ENCODE data around the gene C2CD4C.
"Not testable (repeated sequence)": the region's sequence is repeated elsewhere in the genome, so short reads cannot be mapped to it uniquely, and the experiment has no call there.

C2CD4C gene, protein sequence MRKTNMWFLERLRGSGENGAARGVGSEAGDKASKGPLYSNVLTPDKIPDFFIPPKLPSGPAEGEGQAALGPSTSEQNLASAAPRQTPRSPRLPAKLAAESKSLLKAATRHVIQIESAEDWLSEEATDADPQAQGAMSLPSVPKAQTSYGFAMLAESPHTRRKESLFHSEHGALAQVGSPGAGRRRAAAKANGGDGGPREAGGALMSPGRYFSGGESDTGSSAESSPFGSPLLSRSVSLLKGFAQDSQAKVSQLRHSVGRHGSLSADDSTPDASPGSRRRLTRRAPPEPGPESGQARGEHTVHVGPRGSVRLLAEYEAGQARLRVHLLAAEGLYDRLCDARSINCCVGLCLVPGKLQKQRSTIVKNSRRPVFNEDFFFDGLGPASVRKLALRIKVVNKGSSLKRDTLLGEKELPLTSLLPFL

DNA sequence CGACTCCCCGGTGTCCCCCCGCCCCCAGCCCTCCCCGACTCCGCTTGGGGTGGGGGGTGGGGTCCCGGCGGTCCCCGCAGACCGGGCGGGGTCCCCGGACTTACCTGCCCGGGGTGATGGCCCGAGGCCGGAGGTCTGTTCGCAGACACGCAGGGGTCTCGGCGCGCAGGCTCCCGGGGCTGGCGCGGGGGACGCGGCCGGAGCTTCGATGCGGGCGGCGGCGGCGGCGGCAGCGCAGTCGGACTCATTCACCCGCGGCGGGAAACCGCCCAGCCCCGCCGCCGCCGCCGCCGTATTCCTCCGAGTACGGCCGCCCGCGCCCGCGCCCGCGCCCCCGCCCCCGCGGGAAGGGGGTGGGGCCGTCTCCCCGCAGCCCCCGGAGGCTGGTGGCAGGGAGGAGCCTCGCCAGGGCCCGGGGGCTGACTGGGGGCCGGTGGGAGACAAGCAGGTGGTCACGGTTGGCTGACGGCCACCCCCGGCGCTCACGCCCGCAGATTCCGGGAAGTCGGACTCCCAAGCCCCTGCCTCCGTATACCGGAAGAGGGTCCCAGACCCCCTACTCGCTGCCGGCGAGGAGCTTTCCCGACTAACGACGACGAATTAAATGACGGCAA lies at the start of gene C2CD4C:
C2CD4C (minus strand) TSS at position 246 of the 614 bp plus-strand sequence. CDS start 786 bp downstream, outside the sequence.
- no peak for FAIRE-seq

DNA sequence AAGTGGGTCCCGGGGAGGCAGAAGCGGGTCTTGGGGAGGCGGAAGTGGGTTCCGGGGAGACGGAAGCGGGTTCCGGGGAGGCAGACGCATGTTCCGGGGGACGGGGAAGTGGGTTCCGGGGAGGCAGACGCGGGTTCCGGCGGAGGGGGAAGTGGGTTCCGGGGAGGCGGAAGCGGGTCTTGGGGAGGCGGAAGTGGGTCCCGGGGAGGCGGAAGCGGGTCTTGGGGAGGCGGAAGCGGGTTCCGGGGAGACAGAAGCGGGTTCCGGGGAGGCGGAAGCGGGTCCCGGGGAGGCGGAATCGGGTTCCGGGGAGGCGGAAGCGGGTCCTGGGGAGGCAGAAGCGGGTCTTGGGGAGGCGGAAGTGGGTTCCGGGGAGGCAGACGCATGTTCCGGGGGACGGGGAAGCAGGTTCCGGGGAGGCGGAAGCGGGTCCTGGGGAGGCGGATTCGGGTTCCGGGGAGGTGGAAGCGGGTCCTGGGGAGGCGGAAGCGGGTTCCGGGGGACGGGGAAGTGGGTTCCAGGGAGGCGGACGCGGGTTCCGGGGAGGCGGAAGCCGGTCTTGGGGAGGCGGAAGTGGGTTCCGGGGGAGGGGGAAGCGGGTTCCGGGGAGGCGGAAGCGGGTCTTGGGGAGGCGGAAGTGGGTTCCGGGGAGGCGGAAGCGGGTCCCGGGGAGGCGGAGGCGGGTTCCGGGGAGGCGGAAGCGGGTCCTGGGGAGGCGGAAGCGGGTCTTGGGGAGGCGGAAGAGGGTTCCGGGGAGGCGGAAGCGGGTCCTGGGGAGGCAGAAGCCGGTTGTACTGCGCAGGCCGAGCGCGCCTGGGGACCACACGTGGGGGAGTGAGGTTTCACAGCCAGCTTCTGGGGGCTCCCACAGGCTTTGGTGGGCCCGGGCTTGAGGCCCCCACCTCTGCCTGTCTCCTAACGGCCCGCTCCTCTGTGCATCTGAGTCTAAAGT lies 49.4 kb upstream of the C2CD4C start:
- FAIRE-seq = no peak

GRCh38 chr19:457636-458035 lies 48.7 kb upstream of the C2CD4C start:
- FAIRE-seq = no peak

DNA sequence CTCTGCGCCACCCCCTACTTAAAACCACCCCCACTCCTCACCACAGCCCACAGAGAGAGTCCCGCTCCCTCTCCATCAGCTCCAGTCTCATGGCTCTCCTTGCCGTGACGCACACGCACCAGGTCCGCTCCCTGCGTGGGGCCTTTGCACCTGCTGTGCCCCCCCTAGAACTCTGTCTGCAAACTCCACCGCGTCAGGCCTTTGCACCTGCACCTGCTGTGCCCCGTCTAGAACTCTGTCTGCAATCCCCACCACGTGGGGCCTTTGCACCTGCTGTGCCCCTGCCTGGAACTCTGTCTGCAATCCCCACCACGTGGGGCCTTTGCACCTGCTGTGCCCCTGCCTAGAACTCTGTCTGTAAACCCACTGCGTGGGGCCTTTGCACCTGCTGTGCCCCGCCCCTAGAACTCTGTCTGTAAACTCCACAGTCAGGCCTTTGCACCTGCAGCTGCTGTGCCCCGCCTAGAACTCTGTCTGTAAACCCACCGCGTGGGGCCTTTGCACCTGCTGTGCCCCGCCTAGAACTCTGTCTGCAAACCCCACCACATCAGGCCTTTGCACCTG lies 47.7 kb upstream of the C2CD4C start:
- no peak for FAIRE-seq

GRCh38 chr19:455851-456546 lies 47.1 kb upstream of the C2CD4C start:
- no peak for FAIRE-seq

DNA sequence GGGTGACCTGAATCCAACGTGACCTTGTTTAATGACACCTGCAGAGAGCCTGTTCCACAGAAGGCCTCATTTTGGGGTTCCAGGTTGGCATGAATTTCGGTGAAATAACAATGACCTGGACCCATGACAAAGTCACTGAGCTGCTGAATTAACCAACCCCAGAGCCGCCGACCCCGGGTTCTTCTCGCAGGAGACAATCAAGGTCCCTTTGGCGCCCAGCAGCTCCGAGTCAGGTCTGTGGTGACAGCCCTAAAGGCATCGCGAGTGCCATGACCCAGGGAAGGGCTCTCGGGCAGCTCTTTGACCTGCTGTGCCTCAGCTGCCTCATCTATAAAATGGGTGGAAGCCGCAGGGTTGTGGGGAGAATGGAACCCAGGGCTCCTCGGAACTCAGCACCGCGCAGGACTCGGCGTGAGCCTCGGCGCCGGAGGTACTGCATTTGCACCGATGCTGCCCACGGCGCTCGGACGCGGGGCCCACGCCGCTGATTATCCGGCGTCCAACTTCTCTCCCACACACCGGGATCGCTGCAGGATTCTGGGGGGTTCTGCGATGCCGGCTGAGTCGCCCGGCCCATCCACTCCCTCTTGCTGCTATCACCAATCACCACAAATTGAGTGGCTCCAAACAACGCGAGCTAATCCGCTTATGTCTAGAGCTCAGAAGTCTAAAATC lies 46.2 kb upstream of the C2CD4C start:
- no peak for FAIRE-seq

GRCh38 chr19:453606-454005 lies 44.7 kb upstream of the C2CD4C start:
- FAIRE-seq = no peak

DNA sequence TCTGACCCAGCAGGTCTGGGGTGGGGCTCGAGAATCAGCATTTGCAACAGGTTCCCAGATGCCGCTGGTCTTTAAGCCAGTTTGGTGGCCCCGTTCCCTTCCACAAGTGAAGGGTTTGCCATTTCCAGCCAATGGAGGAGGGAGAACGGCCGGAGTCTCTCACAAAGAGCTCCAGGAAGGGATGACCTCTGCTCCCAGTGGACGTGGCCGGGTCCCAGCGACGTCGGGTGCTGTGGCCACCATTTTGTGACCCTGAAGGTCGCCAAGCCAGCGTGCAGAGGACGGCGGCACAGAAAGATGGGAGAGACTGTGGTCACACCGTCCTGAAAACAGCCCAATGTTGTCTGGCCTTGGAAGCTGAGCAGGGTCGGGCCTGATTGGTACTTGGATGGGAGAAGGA lies 43.9 kb upstream of the C2CD4C start:
- no peak for FAIRE-seq

DNA sequence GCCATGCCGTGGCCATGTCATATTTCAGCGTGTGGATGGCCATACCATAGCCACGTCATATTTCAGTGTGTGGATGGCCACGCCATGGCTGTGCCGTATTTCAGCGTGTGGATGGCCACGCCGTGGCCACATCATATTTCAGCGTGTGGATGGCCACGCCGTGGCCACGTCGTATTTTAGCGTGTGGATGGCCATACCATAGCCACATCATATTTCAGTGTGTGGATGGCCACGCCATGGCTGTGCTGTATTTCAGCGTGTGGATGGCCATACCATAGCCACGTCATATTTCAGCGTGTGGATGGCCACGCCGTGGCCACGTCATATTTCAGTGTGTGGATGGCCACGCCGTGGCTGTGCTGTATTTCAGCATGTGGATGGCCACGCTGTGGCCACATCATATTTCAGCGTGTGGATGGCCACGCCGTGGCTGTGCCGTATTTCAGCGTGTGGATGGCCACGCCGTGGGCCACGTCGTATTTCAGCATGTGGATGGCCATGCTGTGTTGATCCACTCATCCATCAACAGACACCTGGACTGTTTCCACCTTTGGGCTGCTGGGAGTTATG lies 42.0 kb upstream of the C2CD4C start:
- FAIRE-seq = not testable (repeated sequence)

GRCh38 chr19:449916-450315 lies 41.0 kb upstream of the C2CD4C start:
- FAIRE-seq = no peak

- FAIRE-seq = no peak
Measured at GRCh38 chr19:447816-448560, 39.0 kb upstream of the C2CD4C start.

- FAIRE-seq = no peak
Measured at GRCh38 chr19:447064-447426, 38.1 kb upstream of the C2CD4C start.

GRCh38 chr19:444677-445210 lies 35.8 kb upstream of the C2CD4C start:
- FAIRE-seq = no peak

- no peak for FAIRE-seq
Measured at GRCh38 chr19:443005-443404, 34.1 kb upstream of the C2CD4C start.

DNA sequence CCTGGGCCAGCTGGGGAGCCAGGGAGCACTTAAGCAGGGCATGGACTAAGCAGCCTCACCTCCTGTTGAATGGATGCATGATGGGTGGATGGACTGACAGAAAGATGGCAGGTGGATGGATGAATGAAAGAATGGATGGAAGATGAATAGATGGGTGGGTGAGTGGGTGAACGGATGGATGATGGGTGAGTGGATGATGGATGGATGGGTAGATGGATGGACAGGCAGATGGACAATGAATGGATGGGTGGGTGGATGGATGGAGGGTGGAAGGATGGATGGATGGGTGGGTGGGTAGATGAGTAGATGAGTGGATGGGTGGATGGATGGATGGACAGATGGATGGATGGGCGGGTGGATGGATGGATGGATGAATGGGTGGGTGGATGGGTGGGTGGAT lies 33.1 kb upstream of the C2CD4C start:
- FAIRE-seq = no peak

GRCh38 chr19:441213-441836 lies 32.4 kb upstream of the C2CD4C start:
- FAIRE-seq = no peak

- no peak for FAIRE-seq
Measured at GRCh38 chr19:440391-441212, 31.7 kb upstream of the C2CD4C start.

- FAIRE-seq = no peak
Measured at GRCh38 chr19:439167-439900, 30.4 kb upstream of the C2CD4C start.
